ENCODE data around the gene IGFBP1.
"Not testable (repeated sequence)": the region's sequence is repeated elsewhere in the genome, so short reads cannot be mapped to it uniquely, and the experiment has no call there.

The IGFBP1 gene

DNA sequence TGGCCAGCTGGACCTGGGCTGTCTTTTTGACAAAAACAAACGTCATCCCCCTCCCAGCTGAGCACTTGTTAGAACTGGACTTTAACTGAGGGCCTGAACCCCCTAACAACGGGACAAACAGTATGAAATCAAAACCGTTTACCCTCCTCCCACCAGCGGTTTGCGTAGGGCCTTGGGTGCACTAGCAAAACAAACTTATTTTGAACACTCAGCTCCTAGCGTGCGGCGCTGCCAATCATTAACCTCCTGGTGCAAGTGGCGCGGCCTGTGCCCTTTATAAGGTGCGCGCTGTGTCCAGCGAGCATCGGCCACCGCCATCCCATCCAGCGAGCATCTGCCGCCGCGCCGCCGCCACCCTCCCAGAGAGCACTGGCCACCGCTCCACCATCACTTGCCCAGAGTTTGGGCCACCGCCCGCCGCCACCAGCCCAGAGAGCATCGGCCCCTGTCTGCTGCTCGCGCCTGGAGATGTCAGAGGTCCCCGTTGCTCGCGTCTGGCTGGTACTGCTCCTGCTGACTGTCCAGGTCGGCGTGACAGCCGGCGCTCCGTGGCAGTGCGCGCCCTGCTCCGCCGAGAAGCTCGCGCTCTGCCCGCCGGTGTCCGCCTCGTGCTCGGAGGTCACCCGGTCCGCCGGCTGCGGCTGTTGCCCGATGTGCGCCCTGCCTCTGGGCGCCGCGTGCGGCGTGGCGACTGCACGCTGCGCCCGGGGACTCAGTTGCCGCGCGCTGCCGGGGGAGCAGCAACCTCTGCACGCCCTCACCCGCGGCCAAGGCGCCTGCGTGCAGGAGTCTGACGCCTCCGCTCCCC lies at the start of gene IGFBP1:
Gene IGFBP1, plus strand, starts transcription at position 304 of the 808 bp plus-strand sequence. Its CDS starts 165 bp downstream, at position 469.
- DNase-seq (ENCODE audit: low read depth in 2 of 2): no peak

- DNase-seq (ENCODE audit: low read depth in 2 of 2): not testable (repeated sequence)
Measured at GRCh38 chr7:45838852-45839251, 49.4 kb upstream of the IGFBP1 start.

DNA sequence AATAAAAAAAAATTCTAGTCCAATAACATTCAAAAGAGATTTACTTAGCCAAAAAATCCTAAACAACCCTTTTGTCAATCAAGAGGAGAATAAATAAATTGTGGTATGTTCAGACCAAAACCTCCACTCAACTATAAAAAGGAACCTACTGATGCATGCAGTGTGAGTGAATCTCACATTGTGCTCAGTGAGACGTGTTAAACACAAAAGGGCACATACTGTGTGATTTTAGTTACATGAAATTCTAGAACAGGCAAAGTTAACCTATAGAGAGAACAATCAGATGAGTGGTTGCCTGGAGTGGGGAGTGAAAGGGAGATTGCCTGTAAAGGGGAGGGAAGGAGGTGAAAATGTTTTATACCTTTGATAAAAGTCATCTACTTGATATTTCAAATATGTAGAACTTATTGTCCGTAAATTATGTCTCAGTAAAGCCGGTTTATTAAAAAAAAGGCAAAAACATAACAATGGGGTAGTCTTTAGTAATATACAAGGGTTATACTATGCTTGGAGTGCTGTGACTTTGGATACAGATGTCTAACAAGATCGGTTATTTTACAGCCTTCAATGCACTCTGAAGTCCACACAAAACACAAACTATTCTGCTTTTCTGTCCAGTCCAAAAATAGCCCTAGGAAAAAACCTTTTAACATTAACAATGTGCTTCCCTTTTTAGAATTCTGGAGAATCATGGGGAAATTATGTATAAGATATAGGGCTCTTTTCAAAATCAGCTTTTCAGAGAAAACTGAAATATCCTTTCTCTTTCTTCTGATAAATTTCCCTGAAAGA lies 46.2 kb upstream of the IGFBP1 start:
- not testable (repeated sequence) for DNase-seq (ENCODE audit: low read depth in 2 of 2)

- DNase-seq (ENCODE audit: low read depth in 2 of 2): not testable (repeated sequence)
Measured at GRCh38 chr7:45846536-45846935, 41.8 kb upstream of the IGFBP1 start.

- not testable (repeated sequence) for DNase-seq (ENCODE audit: low read depth in 2 of 2)
Measured at GRCh38 chr7:45848734-45849133, 39.6 kb upstream of the IGFBP1 start.

GRCh38 chr7:45852984-45853383 lies 35.3 kb upstream of the IGFBP1 start:
- not testable (repeated sequence) for DNase-seq (ENCODE audit: low read depth in 2 of 2)

DNA sequence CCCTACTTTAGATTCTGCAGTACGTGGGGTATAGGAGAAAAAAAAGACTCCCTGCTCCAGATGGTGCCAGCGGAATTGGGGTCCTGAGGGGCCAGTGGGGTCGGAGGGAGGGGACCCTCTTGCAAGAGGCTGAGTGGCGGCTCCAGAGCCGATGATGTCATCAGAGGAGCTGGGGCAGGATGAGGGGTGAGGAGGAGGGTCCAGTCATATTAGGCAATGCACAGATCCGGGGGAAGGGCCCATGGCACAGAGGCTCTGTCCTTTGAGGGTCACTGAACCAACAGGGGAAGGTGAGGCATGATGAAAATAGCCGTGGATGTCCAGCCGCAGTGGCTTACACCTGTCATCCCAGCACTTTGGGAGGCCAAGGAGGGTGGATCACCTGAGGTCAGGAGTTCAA lies 34.8 kb upstream of the IGFBP1 start:
- not testable (repeated sequence) for DNase-seq (ENCODE audit: low read depth in 2 of 2)

GRCh38 chr7:45855680-45856079 lies 32.6 kb upstream of the IGFBP1 start:
- DNase-seq (ENCODE audit: low read depth in 2 of 2): not testable (repeated sequence)

- not testable (repeated sequence) for DNase-seq (ENCODE audit: low read depth in 2 of 2)
Measured at GRCh38 chr7:45856888-45857287, 31.4 kb upstream of the IGFBP1 start.

GRCh38 chr7:45863715-45864114 lies 24.6 kb upstream of the IGFBP1 start:
- DNase-seq (ENCODE audit: low read depth in 2 of 2): no peak

DNA sequence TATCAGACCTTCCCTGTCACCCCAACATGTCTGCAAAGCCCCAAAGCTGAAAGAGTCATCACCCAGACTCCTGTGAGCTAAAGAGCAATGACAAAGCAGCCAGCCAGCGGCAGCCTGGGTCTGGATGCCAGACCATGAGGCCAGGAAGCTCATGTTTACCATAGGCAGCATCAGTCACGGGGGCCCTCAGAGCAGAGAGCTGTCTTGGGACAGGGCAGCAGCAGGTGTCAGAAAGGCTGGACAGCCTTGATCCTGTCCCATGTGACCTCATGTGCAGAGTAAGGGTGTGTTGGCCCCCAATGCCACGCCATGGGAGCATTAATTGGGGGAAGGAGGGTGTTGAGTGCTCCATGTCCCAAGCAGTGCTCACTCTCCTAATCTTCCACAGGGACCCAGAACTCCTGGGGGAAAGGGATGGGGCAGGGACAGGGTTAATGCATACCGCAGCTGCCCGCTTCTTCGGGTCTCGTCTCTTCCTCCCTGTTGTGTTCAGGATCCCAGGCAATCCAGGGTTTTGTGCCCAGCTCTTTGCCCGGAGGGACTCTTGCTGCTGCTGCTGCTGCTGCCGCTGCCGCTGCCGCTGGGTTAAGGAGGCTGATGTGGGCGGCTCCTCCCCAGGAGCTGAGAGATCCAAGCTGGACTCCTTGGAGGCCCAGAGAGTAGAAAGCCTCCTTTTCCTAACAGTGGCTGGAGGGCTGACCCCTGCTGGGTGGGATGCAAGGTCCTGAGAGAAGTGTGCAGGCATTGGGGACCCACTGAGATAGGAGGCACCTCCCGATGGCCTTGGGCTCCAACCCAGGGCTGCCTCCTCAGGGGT lies 22.5 kb upstream of the IGFBP1 start:
- DNase-seq (ENCODE audit: low read depth in 2 of 2): no peak

- no peak for DNase-seq (ENCODE audit: low read depth in 2 of 2)
Measured at GRCh38 chr7:45867471-45867870, 20.8 kb upstream of the IGFBP1 start.

GRCh38 chr7:45869426-45869825 lies 18.9 kb upstream of the IGFBP1 start:
- no peak for DNase-seq (ENCODE audit: low read depth in 2 of 2)

- no peak for DNase-seq (ENCODE audit: low read depth in 2 of 2)
Measured at GRCh38 chr7:45872116-45873034, 15.9 kb upstream of the IGFBP1 start.

DNA sequence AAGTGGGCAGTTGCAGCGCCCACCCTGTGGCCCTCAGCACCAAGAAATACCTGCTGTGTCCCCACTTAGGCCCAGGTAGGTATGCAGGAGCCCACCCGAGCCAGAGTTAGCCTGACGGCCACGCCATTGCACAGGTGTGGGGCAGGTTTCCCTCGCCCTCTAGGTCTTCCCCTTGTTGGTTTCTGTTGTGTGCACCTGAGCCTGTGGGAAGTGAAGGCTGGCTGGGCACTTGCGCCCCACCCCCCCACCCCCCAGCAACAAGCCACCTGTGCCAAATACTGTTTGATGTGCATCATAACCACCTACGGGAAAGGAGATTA lies 15.3 kb upstream of the IGFBP1 start, which contains the start of gene CCDC201:
Gene CCDC201, minus strand, starts transcription at position 48 of the 320 bp plus-strand sequence. CDS start 75 bp downstream, outside the sequence.
- no peak for DNase-seq (ENCODE audit: low read depth in 2 of 2)

GRCh38 chr7:45873355-45873754 lies 14.9 kb upstream of the IGFBP1 start:
- no peak for DNase-seq (ENCODE audit: low read depth in 2 of 2)

DNA sequence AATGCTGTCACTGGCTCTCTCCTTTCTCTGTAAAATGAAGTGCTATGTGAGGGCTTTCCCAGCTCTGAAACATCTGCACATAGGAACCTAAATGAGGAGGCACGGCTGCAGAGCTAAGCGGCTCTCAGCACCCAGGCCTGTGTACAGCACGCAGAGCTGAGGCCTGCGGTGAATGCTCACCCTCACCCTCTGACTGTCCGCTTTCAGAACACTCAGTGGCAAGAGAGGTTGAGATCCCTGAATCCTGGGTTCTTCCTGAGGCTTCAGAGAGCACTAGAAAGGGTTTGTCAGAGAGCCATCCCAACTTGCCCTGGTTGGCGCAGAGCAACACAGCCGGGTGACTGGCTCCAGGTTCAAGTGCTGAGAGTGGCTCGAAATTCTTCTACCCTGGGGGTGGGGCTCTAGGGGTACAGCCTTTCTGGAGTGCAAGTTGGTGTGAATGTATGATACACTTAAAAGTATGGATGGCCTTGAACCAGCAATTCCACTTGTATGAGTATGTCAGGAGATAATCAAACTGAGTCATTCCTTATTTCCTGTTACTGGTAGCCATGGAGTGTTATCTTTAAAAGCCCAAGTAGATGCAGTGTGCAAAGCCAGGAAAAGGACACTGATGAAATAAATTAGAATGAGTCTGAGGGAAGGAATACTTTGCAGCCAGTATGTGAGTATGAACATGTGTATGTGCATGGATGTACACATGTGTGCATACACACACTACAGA lies 13.7 kb upstream of the IGFBP1 start:
- no peak for DNase-seq (ENCODE audit: low read depth in 2 of 2)

DNA sequence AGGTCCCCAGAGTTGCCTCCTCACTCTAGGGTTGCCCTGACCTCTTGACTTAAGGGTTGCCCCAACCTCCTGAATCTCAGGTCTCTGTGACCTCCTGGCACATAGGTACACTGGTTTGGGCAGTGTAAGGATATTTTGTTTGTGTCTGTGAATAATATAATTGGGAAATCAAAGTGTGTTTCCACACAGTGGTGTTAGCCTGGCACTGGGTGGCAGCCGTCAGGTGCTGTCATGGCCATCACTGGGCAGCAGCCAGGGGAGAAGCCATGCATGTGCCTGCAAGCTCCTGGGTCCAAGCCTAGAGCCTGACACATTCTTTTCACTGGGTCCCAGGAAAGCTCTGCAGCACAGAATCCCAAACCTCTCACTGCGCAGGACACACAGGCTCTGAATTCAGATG lies 11.8 kb upstream of the IGFBP1 start:
- DNase-seq (ENCODE audit: low read depth in 2 of 2): no peak

- DNase-seq (ENCODE audit: low read depth in 2 of 2): no peak
Measured at GRCh38 chr7:45878457-45879144, 9.7 kb upstream of the IGFBP1 start.

DNA sequence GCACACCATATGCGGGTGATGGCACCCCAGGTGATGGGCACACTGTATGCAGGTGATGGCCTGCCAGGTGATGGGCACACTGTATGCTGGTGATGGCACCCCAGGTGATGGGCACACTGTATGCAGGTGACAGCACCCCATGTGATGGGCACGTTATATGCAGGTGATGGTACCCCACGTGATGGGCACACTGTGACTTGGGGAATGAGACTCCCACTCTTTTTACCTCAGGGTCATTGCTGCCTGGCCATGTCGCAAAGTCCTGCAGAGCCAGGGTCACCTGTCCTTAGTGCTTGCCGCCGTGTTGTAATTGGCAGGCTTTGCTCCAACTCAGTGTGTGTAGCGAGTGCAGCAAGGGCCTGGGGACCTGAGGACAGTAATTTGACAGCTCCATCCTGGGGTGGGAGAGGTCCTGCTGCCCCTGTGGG lies 7.8 kb upstream of the IGFBP1 start:
- no peak for DNase-seq (ENCODE audit: low read depth in 2 of 2)

All from stimulated activated CD4-positive, alpha-beta T cell treated with anti-CD3 and anti-CD28 coated beads, Interleukin-1b, Interleukin-23, amount 100 ng/mL, for 1 hour (primary cell).